T-helper 2 cell treated with Interferon-gamma antibody and Interleukin-4, amounts not matched to agents 100 ng/mL and 5 ng/mL, for 36 hours (primary cell): ENCODE data around the gene NFE2L1. TPM values are rescaled to one million over a fixed set of nuclear protein-coding genes. Genes with fewer than 3 reads are reported as not detected.
"Not testable (repeated sequence)": the region's sequence is repeated elsewhere in the genome, so short reads cannot be mapped to it uniquely, and the experiment has no call there.

Source experiments
- intact Hi-C: fragments of 100-400 bp; cut with micrococcal nuclease; formaldehyde crosslinking; loops from one replicate; pipeline ENCODE4 v1.15.1; 2023
- total RNA-seq: library from RNA; stranded (reverse); gene quantifications from 2 replicates; pipeline ENCODE4 v1.2.3, GENCODE V29; 2022

Gene NFE2L1
- total RNA-seq, 1 donor from 2014 or later = 56.7 TPM

- intact Hi-C loops = loop anchor here (2.0 to 10.0 kb wide), 2 partner anchors 53 to 311 kb away; partner anchors contain the start of gene CDK5RAP3
These were observed 24.6 kb upstream of the NFE2L1 start for GRCh38 chr17:48023400-48024148.

- intact Hi-C loops = loop anchor here (1.0 to 10.0 kb wide), 7 partner anchors 24 to 594 kb away; partner anchors contain the start of genes CDK5RAP3, NFE2L1 and SNX11
These were observed 23.8 kb upstream of the NFE2L1 start for GRCh38 chr17:48024149-48025039.

GRCh38 chr17:48025040-48025903 is 22.9 kb upstream of the NFE2L1 start:
- intact Hi-C loops = loop anchor here (1.0 to 10.0 kb wide), 7 partner anchors 23 to 593 kb away; partner anchors contain the start of genes CDK5RAP3, NFE2L1 and SNX11

- intact Hi-C loops = loop anchor here (1.0 to 10.0 kb wide), 7 partner anchors 22 to 592 kb away; partner anchors contain the start of genes CDK5RAP3, NFE2L1 and SNX11
These were observed 22.2 kb upstream of the NFE2L1 start for GRCh38 chr17:48025904-48026501.

GRCh38 chr17:48026502-48027321 is 21.4 kb upstream of the NFE2L1 start:
- intact Hi-C loops = loop anchor here (10.0 kb wide), 1 partner anchor 308 kb away; no protein-coding TSS in a partner anchor

GRCh38 chr17:48027322-48027981 is 20.7 kb upstream of the NFE2L1 start:
- intact Hi-C loops = loop anchor here (10.0 kb wide), 1 partner anchor 307 kb away; no protein-coding TSS in a partner anchor

- intact Hi-C loops = loop anchor here (10.0 kb wide), 1 partner anchor 306 kb away; no protein-coding TSS in a partner anchor
These were observed 19.4 kb upstream of the NFE2L1 start for GRCh38 chr17:48028736-48029135.

- intact Hi-C loops = no loop called here
These were observed 17.6 kb upstream of the NFE2L1 start for GRCh38 chr17:48030531-48030930.

GRCh38 chr17:48031966-48032365 is 16.2 kb upstream of the NFE2L1 start:
- intact Hi-C loops = no loop called here

- intact Hi-C loops = not testable (repeated sequence)
These were observed 13.4 kb upstream of the NFE2L1 start for GRCh38 chr17:48034734-48035133.

GRCh38 chr17:48036693-48037035 is 11.5 kb upstream of the NFE2L1 start:
- intact Hi-C loops = loop anchor here (1.0 kb wide), 2 partner anchors 12 to 38 kb away; partner anchors contain the start of gene NFE2L1

GRCh38 chr17:48037036-48037837 is 10.9 kb upstream of the NFE2L1 start, which contains the start of gene COPZ2:
Gene COPZ2, minus strand, starts transcription at chr17:48037797. Its CDS starts 20 bp downstream, at chr17:48037777.
- intact Hi-C loops = loop anchor here (1.0 kb wide), 2 partner anchors 11 to 37 kb away; partner anchors contain the start of gene NFE2L1

GRCh38 chr17:48037838-48038323 is 10.3 kb upstream of the NFE2L1 start:
- intact Hi-C loops = loop anchor here (1.0 kb wide), 2 partner anchors 10 to 36 kb away; partner anchors contain the start of gene NFE2L1

GRCh38 chr17:48038687-48039086 is 9.5 kb upstream of the NFE2L1 start:
- intact Hi-C loops = no loop called here

- intact Hi-C loops = no loop called here
These were observed 5.0 kb upstream of the NFE2L1 start for GRCh38 chr17:48043176-48043575.

- intact Hi-C loops = no loop called here
These were observed 3.3 kb upstream of the NFE2L1 start for GRCh38 chr17:48044851-48045250.

GRCh38 chr17:48045316-48046001 is 2.7 kb upstream of the NFE2L1 start:
- intact Hi-C loops = loop anchor here (2.0 kb wide), 1 partner anchor 151 kb away; no protein-coding TSS in a partner anchor
